ENCODE measurements around the gene FDX1.

FDX1 gene

GRCh38 chr11:110467556-110467955 lies 37.8 kb downstream of the FDX1 start:
- FAIRE-seq = no peak
- DNase-seq (ENCODE audit: insufficient read length, low spot score) = no peak
- TF ChIP-seq POLR2A (IDR thresholded peaks at IDR 0.05; ENCODE audit: low read depth, low read length) = no peak

- no peak for TF ChIP-seq POLR2A (IDR thresholded peaks at IDR 0.05; ENCODE audit: low read depth, low read length)
- FAIRE-seq (no peak), DNase-seq (ENCODE audit: insufficient read length, low spot score) (no peak)
These were observed 38.4 kb downstream of the FDX1 start for GRCh38 chr11:110468121-110468520.

GRCh38 chr11:110469127-110469526 lies 39.4 kb downstream of the FDX1 start:
- no peak for DNase-seq (ENCODE audit: insufficient read length, low spot score)
- no peak for FAIRE-seq

GRCh38 chr11:110470716-110471115 lies 41.0 kb downstream of the FDX1 start:
- TF ChIP-seq POLR2A (IDR thresholded peaks at IDR 0.05; ENCODE audit: low read depth, low read length) = no peak
- no peak for FAIRE-seq
- DNase-seq (ENCODE audit: insufficient read length, low spot score) = no peak

More at GRCh38 chr11:110469127-110469526, 39.4 kb downstream of the FDX1 start:
- TF ChIP-seq POLR2A (IDR thresholded peaks at IDR 0.05; ENCODE audit: low read depth, low read length) = no peak

- FAIRE-seq = peak; percentile 45
- no peak for TF ChIP-seq POLR2A (IDR thresholded peaks at IDR 0.05; ENCODE audit: low read depth, low read length)
- DNase-seq (ENCODE audit: insufficient read length, low spot score) = no peak
These were observed 41.6 kb downstream of the FDX1 start for GRCh38 chr11:110471371-110471770.

- no peak for TF ChIP-seq POLR2A (IDR thresholded peaks at IDR 0.05; ENCODE audit: low read depth, low read length)
- no peak for DNase-seq (ENCODE audit: insufficient read length, low spot score)
- FAIRE-seq = no peak
These were observed 43.1 kb downstream of the FDX1 start for GRCh38 chr11:110472858-110473257.

GRCh38 chr11:110473706-110474105 lies 44.0 kb downstream of the FDX1 start:
- DNase-seq (ENCODE audit: insufficient read length, low spot score) (no peak), FAIRE-seq (no peak)
- TF ChIP-seq POLR2A (IDR thresholded peaks at IDR 0.05; ENCODE audit: low read depth, low read length) = no peak

- no peak for FAIRE-seq
- DNase-seq (ENCODE audit: insufficient read length, low spot score) = no peak
- TF ChIP-seq POLR2A (IDR thresholded peaks at IDR 0.05; ENCODE audit: low read depth, low read length) = no peak
These were observed 44.8 kb downstream of the FDX1 start for GRCh38 chr11:110474578-110474977.

GRCh38 chr11:110475671-110476070 lies 45.9 kb downstream of the FDX1 start:
- FAIRE-seq (no peak), DNase-seq (ENCODE audit: insufficient read length, low spot score) (no peak)
- TF ChIP-seq POLR2A (IDR thresholded peaks at IDR 0.05; ENCODE audit: low read depth, low read length) = no peak

- no peak for TF ChIP-seq POLR2A (IDR thresholded peaks at IDR 0.05; ENCODE audit: low read depth, low read length)
- FAIRE-seq (no peak), DNase-seq (ENCODE audit: insufficient read length, low spot score) (no peak)
These were observed 48.7 kb downstream of the FDX1 start for GRCh38 chr11:110478410-110478809.

- TF ChIP-seq POLR2A (IDR thresholded peaks at IDR 0.05; ENCODE audit: low read depth, low read length) = no peak
- no peak for FAIRE-seq
- no peak for DNase-seq (ENCODE audit: insufficient read length, low spot score)
These were observed 49.7 kb downstream of the FDX1 start for GRCh38 chr11:110479108-110480101.

GRCh38 chr11:110481523-110481922 lies 51.8 kb downstream of the FDX1 start:
- no peak for TF ChIP-seq POLR2A (IDR thresholded peaks at IDR 0.05; ENCODE audit: low read depth, low read length)
- FAIRE-seq (no peak), DNase-seq (ENCODE audit: insufficient read length, low spot score) (no peak)

GRCh38 chr11:110486156-110486555 lies 56.4 kb downstream of the FDX1 start:
- FAIRE-seq (no peak), DNase-seq (ENCODE audit: insufficient read length, low spot score) (no peak)
- no peak for TF ChIP-seq POLR2A (IDR thresholded peaks at IDR 0.05; ENCODE audit: low read depth, low read length)

- no peak for DNase-seq (ENCODE audit: insufficient read length, low spot score)
- no peak for TF ChIP-seq POLR2A (IDR thresholded peaks at IDR 0.05; ENCODE audit: low read depth, low read length)
- no peak for FAIRE-seq
These were observed 58.7 kb downstream of the FDX1 start for GRCh38 chr11:110488446-110488845.

GRCh38 chr11:110490886-110491285 lies 61.1 kb downstream of the FDX1 start:
- DNase-seq (ENCODE audit: insufficient read length, low spot score) = peak; percentile 15
- no peak for FAIRE-seq
- TF ChIP-seq POLR2A (IDR thresholded peaks at IDR 0.05; ENCODE audit: low read depth, low read length) = no peak
